ENCODE results near the gene PACRG.

PACRG gene

DNA sequence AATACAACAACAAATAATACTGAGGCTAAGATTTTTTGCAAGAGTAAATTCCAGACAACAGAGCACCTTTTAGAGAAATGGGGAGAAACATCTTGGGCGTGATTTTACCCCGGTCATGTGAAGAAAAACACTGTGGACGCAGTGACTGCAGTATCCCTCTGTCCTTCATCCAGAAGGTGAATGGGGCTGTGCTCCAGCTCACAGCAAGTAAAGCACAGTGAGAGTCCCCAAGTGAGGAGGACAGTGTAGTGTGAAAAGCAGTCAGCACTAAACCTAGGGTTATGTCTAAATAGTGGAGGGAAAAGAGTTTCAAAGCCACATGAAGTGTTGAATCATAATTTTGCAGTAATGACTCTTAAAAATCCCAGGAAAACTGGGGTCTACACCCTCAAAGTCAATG, 338.4 kb downstream of the PACRG start:
- DNase-seq (ENCODE audit: low spot score in 2 of 2) (no peak), ATAC-seq (ENCODE audit: low read depth) (no peak)
- Mint-ChIP-seq H3K27ac (no peak overlapping the region), H3K36me3 (no peaks in the 10 kb centered on the region), H3K4me1 (no peaks in the 10 kb centered on the region), H3K4me3 (no peak overlapping the region), H3K9me3 (peaks cover 3% of the 10 kb centered on the region), H3K27me3 (peaks cover 1% of the 10 kb centered on the region)

DNA sequence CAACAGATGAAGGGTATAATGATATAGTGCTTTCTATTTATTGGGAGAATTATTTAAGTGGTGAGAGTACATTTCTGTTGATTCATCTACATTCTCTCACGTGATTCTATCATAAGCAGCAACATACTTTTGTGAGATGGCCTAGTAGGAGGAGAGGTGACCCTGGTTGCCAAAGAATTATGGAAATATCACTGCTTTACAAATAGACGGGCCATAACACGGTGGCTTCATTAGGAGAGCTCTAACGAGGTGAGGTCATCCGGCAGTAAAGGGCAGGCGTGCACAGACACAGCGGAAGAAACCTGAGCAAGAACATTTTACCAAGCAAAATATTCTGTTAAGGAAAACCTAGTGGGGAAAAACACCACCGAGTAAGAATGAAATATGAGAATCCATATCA, 349.4 kb downstream of the PACRG start:
- peaks cover 3% of the 10 kb centered on the region for H3K9me3 Mint-ChIP-seq
- no peaks in the 10 kb centered on the region for H3K27me3 Mint-ChIP-seq
- DNase-seq (ENCODE audit: low spot score in 2 of 2) (no peak), ATAC-seq (ENCODE audit: low read depth) (no peak)
- no peaks in the 10 kb centered on the region for H3K4me1 Mint-ChIP-seq
- H3K27ac Mint-ChIP-seq, result no peak overlapping the region
- H3K36me3 Mint-ChIP-seq, result no peaks in the 10 kb centered on the region
- no peak overlapping the region for H3K4me3 Mint-ChIP-seq

DNA sequence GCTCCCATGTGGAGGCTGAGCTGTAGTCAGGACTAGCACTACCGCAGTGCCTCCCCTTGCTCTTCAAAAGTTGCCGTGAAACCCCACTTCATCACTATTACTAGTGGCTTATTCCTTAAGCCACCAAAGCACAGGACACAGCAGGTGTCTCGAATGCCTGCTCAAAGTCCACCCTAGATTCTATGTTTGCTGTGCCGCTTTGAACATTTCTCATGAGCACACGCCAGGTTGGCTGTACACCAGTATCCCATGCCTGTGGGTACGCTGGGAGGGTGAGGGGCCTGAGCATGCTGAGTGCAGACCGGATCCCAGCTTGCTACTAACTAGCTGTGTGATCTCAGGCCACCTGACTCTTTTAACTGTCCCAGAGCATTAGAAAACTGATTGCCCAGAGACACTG, 350.9 kb downstream of the PACRG start:
- H3K27me3 Mint-ChIP-seq, result no peaks in the 10 kb centered on the region
- no peak overlapping the region for H3K4me3 Mint-ChIP-seq
- ATAC-seq (ENCODE audit: low read depth) (no peak), DNase-seq (ENCODE audit: low spot score in 2 of 2) (no peak)
- H3K4me1 Mint-ChIP-seq, result no peaks in the 10 kb centered on the region
- no peaks in the 10 kb centered on the region for H3K36me3 Mint-ChIP-seq
- no peak overlapping the region for H3K27ac Mint-ChIP-seq
- H3K9me3 Mint-ChIP-seq, result peaks cover 3% of the 10 kb centered on the region

DNA sequence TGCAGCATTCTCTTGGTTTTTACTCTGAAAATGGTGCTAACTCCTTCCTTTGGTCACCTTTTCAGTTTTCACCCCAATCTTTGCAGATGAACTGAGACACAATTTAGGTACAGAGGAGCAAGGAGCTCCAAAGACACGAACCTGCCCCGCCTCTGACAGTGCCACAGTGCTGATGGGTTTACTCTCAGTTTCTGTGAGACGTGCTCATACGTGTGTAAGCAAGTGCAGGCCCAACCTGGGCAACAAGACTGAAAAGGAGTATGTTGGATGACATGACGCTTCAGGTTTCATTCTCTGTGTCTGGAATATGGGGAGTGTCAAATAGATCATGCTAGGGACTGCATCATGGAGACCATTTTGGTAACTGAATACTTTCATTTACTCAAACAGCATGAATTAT, 352.5 kb downstream of the PACRG start:
- Mint-ChIP-seq H3K4me1 (no peaks in the 10 kb centered on the region), H3K36me3 (no peaks in the 10 kb centered on the region), H3K27me3 (no peaks in the 10 kb centered on the region), H3K27ac (no peak overlapping the region), H3K4me3 (no peak overlapping the region), H3K9me3 (peaks cover 3% of the 10 kb centered on the region)
- ATAC-seq (ENCODE audit: low read depth) (no peak), DNase-seq (ENCODE audit: low spot score in 2 of 2) (no peak)

DNA sequence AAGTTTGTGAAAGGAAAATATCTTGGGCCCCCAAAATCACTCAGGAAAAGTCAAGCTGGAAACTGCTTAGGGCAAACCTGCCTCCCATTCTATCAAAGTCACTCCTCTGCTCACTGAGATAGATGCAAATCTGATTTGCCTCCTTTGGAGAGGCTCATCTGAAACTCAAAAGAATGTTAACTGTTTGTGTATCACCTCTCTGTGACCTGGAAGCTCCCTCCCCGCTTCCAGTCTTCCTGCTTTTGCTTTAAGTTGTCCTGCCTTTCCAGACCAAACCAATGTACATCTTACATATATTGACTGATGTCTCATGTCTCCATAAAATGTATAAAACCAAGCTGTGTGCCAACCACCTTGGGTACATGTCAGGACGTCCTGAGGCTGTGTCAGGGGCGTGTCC, 355.4 kb downstream of the PACRG start:
- no peak overlapping the region for H3K27ac Mint-ChIP-seq
- H3K36me3 Mint-ChIP-seq, result peaks cover 2% of the 10 kb centered on the region
- H3K9me3 Mint-ChIP-seq, result peaks cover 9% of the 10 kb centered on the region
- ATAC-seq (ENCODE audit: low read depth) (no peak), DNase-seq (ENCODE audit: low spot score in 2 of 2) (no peak)
- peaks cover 7% of the 10 kb centered on the region for H3K27me3 Mint-ChIP-seq
- no peaks in the 10 kb centered on the region for H3K4me1 Mint-ChIP-seq
- H3K4me3 Mint-ChIP-seq, result no peak overlapping the region

DNA sequence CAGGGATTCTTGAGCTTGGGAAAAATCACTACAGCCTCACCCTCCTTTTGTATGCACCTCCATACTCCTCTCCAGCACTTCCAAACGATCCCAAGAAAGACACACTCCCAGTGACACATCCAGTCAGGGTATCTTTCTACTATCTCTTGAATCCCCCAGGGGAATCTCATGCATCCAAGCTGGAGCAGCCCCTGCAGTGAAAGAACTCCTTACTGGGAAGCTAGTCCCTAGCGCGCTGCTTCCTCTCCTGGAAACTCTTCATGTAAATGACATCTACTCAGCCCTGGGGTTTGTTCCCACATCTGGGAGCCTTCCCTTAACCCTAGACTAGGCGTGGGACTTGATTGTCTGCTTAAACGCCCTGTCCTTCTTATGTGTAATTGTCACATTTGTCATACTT, 357.7 kb downstream of the PACRG start:
- ATAC-seq (ENCODE audit: low read depth), result no peak
- Mint-ChIP-seq H3K4me3 (no peak overlapping the region), H3K27me3 (peaks cover 7% of the 10 kb centered on the region), H3K36me3 (peaks cover 2% of the 10 kb centered on the region), H3K9me3 (peaks cover 9% of the 10 kb centered on the region), H3K4me1 (no peaks in the 10 kb centered on the region), H3K27ac (no peak overlapping the region)
- DNase-seq (ENCODE audit: low spot score in 2 of 2), result no peak

DNA sequence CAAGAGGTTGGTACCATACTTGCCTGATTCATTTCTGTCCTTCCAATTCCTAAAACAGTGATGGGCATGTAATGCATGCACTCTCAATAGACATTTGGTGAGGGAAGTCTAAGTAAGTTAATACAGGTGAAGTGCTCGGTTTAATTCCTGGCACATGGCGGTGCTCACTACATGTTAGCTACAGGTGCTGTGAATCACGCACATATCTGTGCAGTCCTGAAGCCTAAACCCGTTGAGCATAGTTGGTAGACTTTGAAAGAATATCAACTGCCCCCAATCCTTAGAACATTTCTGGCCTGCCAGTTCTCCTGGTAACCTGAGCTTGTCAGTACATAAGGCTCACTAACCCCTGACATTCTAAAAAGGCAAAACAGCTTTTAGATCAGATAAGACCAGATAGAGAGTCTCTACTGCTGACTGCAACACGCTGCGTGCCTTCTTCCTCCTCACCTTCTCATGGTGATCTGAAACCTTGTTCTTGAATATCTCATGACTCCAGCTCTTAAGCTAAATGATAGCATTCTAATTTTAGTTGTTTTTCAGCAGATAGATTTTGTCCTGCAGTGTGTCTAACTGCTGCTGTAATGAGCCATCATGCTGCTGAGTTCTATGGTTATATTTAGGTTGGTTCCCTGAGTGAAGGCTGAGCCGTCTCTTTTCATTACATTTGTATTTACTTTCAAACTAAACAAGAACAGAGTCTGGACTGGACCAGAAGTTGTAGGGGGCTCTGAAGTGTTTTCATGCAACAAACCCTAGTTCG, 358.3 kb downstream of the PACRG start:
- Mint-ChIP-seq H3K27me3 (peaks cover 7% of the 10 kb centered on the region), H3K36me3 (peaks cover 2% of the 10 kb centered on the region), H3K27ac (no peak overlapping the region), H3K4me3 (no peak overlapping the region), H3K9me3 (peaks cover 9% of the 10 kb centered on the region), H3K4me1 (no peaks in the 10 kb centered on the region)
- no peak for ATAC-seq (ENCODE audit: low read depth)
- DNase-seq (ENCODE audit: low spot score in 2 of 2), result no peak

DNA sequence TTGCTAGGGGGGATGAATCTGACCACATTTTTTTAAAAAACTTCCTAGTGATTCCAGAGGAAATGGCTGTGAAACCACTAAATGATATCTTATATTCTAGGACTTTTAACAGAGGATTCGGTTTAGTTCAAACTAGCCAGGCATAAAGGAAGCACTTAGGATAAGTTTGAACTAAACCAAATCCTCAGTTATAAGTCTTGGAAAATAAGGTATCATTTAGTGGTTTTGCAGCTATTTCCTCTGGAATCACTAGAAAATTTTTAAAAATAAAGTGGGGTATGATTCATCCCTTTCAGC, 358.8 kb downstream of the PACRG start:
- ATAC-seq (ENCODE audit: low read depth) (no peak), DNase-seq (ENCODE audit: low spot score in 2 of 2) (no peak)
- Mint-ChIP-seq H3K36me3 (peaks cover 2% of the 10 kb centered on the region), H3K9me3 (peaks cover 9% of the 10 kb centered on the region), H3K27me3 (peaks cover 7% of the 10 kb centered on the region), H3K27ac (no peak overlapping the region), H3K4me3 (no peak overlapping the region), H3K4me1 (no peaks in the 10 kb centered on the region)

DNA sequence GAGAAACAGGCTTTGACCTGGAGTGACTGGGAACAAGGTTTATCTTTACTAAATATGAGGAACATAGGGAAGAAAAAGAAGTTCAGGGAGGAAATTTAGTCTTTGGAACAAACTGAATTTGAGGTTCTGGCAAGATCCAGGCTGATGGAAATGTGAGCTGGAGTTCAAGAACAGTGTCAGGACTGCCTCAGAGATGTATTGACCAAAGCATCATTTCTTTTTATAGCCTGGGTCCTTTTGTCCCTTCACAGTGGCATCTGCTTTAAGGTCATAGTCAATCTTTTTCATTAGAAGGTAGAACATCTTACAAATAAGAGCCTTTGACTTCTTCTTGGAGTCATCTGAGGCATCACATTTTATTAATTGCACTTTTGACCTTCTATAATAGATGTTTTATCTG, 360.2 kb downstream of the PACRG start:
- DNase-seq (ENCODE audit: low spot score in 2 of 2) (no peak), ATAC-seq (ENCODE audit: low read depth) (no peak)
- H3K4me3 Mint-ChIP-seq, result no peak overlapping the region
- peaks cover 2% of the 10 kb centered on the region for H3K36me3 Mint-ChIP-seq
- peaks cover 7% of the 10 kb centered on the region for H3K27me3 Mint-ChIP-seq
- H3K4me1 Mint-ChIP-seq, result no peaks in the 10 kb centered on the region
- H3K9me3 Mint-ChIP-seq, result peaks cover 9% of the 10 kb centered on the region
- H3K27ac Mint-ChIP-seq, result no peak overlapping the region

DNA sequence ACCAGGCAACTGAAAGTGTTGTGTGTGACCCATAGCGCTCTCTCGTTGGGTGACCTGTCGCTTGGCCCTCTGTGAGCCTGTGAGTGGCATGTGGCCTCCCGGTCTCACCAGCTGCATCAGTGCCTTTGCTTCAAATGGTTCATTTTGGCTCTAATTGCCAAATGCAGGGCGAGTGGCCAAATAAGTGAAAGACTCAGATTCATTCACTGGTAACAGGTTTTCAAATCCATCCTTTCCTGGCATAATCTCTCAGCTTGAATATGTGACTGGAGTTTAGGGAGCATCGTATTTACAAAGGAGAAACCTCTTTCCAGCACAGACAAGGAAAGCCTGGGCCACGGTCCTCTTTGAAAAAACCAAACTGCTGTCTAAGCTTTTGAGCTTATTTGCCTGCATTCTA, 365.1 kb downstream of the PACRG start:
- H3K27ac Mint-ChIP-seq, result no peak overlapping the region
- H3K9me3 Mint-ChIP-seq, result no peaks in the 10 kb centered on the region
- DNase-seq (ENCODE audit: low spot score in 2 of 2) (no peak), ATAC-seq (ENCODE audit: low read depth) (no peak)
- no peaks in the 10 kb centered on the region for H3K36me3 Mint-ChIP-seq
- no peaks in the 10 kb centered on the region for H3K4me1 Mint-ChIP-seq
- H3K27me3 Mint-ChIP-seq, result no peaks in the 10 kb centered on the region
- H3K4me3 Mint-ChIP-seq, result no peak overlapping the region

DNA sequence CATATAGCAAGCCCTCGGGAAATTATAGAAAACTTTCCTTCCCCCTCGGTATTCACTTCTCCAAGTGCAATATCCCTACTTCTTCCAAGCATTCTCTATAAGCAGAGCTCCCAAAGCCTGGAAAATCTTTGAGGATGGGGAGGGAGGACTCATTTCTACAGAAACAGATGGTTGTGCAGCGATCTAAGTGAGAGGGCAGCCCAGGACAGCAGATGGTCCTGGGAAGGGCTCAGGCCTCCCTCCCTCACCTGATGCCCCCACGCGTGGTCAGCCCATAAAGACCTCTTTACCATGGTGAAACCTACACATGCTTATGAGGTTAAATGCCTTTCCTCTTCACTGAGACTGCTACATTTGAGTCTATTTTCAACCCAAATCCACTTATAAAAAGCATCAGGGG, 367.1 kb downstream of the PACRG start:
- ATAC-seq (ENCODE audit: low read depth) (no peak), DNase-seq (ENCODE audit: low spot score in 2 of 2) (no peak)
- H3K27ac Mint-ChIP-seq, result no peak overlapping the region
- no peaks in the 10 kb centered on the region for H3K4me1 Mint-ChIP-seq
- no peaks in the 10 kb centered on the region for H3K9me3 Mint-ChIP-seq
- H3K36me3 Mint-ChIP-seq, result no peaks in the 10 kb centered on the region
- no peaks in the 10 kb centered on the region for H3K27me3 Mint-ChIP-seq
- H3K4me3 Mint-ChIP-seq, result no peak overlapping the region

DNA sequence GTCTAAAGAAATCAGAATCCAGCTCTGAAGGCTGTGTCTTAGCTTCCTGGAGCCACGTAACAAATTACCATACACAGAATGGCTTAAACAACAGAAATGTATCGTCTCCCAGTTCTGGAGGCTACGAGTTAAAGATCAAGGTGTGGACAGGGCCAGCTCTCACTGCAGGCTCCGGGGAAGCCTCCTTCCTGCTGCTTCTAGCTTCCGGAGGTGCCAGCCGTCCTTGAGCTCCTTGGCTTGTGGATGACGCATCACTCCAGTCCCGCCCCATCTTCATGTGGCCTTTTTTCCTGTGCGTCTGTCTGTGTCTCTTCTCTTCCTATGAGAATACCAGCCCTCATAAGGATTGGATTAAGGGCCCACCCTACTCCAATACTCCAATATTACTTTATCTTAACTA, 367.6 kb downstream of the PACRG start:
- H3K4me3 Mint-ChIP-seq, result no peak overlapping the region
- no peaks in the 10 kb centered on the region for H3K9me3 Mint-ChIP-seq
- DNase-seq (ENCODE audit: low spot score in 2 of 2) (no peak), ATAC-seq (ENCODE audit: low read depth) (no peak)
- no peaks in the 10 kb centered on the region for H3K4me1 Mint-ChIP-seq
- H3K27ac Mint-ChIP-seq, result no peak overlapping the region
- H3K36me3 Mint-ChIP-seq, result no peaks in the 10 kb centered on the region
- H3K27me3 Mint-ChIP-seq, result no peaks in the 10 kb centered on the region

DNA sequence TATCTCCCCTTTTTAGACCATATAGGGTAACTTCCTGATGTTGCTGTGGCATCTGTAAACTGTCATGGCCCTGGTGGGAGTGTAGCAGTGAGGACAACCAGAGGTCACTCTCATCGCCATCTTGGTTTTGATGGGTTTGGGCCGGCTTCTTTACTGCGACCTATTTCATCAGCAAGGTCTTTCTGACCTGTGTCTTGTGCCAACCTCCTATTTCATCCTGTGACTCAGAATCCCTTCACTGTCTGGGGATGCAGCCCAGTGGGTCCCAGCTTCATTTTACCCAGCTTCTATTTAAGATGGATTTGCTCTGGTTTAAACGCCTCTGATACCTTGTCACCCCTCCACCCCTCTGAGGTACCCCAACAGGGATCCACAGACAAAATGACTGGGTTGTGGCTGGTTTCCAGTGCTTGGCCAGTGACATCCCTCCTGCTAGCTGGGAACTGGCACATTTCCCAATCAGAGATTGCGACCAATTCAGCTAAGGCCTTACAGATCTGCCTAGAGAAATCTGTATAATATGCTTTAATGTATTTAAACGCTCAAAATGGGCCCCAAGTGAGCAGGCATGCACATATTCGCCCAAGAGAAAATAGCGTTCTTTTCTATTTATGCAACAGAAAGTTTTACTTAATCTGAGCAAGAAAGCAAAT, 371.2 kb downstream of the PACRG start:
- no peak for ATAC-seq (ENCODE audit: low read depth)
- DNase-seq (ENCODE audit: low spot score in 2 of 2), result no peak
- Mint-ChIP-seq H3K4me3 (no peak overlapping the region), H3K9me3 (no peaks in the 10 kb centered on the region), H3K27ac (no peak overlapping the region), H3K4me1 (no peaks in the 10 kb centered on the region), H3K36me3 (no peaks in the 10 kb centered on the region), H3K27me3 (no peaks in the 10 kb centered on the region)

DNA sequence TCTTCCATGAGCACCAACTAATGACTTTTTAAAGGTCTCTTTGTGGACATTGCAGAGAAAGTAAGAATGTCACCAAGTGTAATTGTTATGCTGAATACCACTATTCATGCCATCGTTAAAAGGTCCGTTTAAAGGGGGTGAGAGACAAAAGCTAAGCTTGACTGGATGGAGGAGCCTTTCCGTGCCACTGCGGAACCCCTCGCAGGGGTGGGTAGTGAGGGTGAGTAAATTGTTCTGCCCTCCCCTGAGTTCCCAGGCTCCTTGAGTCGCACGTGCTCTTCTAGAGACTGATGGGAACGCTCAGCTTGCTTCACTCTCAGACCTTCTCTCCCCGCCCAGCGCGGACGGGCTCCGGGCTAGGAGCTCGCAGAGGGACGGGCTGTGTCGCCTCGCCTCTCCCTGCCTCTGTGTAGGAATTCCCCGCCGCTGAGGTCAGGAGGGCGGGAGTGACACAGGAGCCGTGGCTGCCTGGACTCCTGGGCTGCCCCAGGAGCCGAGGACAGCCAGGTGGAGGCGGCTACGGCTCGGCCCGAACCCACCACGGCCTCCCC, 371.9 kb downstream of the PACRG start:
- Mint-ChIP-seq H3K27me3 (no peaks in the 10 kb centered on the region), H3K4me3 (no peak overlapping the region), H3K4me1 (no peaks in the 10 kb centered on the region), H3K9me3 (no peaks in the 10 kb centered on the region), H3K36me3 (no peaks in the 10 kb centered on the region), H3K27ac (no peak overlapping the region)
- DNase-seq (ENCODE audit: low spot score in 2 of 2), result no peak
- ATAC-seq (ENCODE audit: low read depth), result no peak

DNA sequence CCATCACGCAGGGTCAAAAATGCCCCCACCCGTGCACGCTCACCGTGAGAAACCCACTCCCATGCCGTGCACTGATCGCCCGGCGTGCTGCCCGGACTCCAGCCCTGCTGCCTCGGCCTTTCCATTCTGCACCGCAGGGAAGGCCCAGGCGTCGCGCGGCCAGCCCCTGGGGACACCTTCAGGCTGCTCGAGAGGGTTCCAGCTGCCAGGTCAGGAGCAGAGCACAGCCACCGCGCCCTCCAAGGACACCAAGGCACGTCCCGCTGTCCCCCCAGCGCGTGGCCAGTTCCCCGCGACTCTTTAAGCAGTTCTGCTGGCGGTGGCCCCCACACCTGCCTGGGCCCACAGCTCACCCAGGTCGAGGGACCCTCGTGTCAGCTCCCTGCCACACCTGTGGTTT, 372.5 kb downstream of the PACRG start:
- ATAC-seq (ENCODE audit: low read depth), result no peak
- Mint-ChIP-seq H3K4me3 (no peak overlapping the region), H3K27ac (no peak overlapping the region), H3K27me3 (no peaks in the 10 kb centered on the region), H3K36me3 (no peaks in the 10 kb centered on the region), H3K4me1 (no peaks in the 10 kb centered on the region), H3K9me3 (no peaks in the 10 kb centered on the region)
- DNase-seq (ENCODE audit: low spot score in 2 of 2), result no peak

Data from memory B cell (primary cell).